Fibroblast of peridontal ligament (primary cell): ENCODE results near the gene GPN2.
"Not testable (repeated sequence)": the region's sequence is repeated elsewhere in the genome, so short reads cannot be mapped to it uniquely, and the experiment has no call there.

Source experiments
- DNase-seq: peaks from one replicate; pipeline ENCODE4 v3.0.0-alpha.2; 2010; ENCODE audit errors: extremely low read depth

Gene GPN2

DNA sequence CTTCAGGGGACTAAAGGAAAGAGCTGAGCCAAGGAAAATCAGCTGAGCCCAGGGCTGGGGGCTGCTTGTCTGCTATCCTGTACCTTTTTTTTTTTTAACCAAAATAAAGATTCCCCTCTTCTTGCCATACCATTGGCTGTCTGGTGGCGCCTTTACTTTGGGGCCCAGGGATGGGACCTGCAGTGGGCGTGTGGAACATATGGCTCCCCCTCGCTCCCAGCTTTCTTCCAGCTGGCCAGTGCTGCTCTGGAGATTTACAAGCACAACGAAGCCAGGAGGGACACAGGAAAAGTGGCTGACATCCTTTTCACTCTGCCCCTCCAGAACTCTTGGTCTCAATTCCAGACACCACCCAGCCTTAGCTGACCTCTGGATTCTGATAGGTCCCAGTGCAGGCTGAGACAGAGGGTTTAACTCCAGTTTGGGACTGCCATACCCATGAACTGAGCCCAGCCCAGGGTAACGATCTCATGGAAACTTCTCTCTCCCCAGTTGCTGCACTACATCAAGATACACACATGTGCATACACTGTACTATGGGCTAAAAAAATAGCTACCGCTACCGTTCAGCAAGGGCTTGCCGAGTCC is 32.5 kb downstream of the GPN2 start:
- no peak for DNase-seq

DNA sequence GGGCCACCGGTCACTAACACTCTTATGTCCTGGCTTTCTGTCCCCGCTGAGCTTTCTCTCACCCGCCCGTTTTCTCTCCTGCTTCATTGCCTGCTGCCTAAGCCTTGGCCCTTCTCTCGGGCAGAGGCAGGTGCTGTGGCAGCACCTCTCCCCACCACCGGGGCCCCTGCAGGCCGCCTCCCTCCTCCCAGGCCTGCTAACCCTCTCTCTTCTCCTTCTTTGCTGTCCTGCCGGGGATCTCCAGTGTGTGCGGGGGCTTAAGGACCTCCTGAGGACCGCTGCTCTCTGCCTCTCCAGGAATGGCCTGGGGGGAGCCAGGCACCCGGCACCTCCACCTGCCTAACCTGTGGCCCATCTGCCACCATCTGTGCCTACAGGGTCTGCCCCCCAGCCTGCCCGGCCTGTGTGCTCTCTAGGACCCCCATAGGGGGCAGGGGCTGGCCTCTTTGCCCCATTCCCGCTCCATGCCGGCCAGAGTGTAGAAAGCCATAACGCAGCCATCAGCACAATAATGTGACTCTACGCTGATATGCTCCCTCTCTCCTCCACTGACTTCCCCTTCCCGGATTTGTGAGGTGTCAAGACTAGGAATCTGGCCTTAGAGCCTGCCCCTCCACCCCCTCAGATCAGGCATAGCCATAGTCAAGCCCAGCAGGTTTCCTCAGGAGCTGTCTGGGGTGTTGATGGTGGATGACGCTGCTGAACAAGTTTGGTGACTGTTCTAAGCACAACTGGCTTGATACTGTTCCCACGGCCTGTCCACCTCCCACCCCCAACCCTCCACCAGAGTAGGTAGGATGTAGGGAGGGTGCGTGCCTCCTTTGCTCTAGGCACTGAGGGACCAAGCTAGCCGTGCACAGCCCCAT is 33.2 kb downstream of the GPN2 start:
- no peak for DNase-seq

DNA sequence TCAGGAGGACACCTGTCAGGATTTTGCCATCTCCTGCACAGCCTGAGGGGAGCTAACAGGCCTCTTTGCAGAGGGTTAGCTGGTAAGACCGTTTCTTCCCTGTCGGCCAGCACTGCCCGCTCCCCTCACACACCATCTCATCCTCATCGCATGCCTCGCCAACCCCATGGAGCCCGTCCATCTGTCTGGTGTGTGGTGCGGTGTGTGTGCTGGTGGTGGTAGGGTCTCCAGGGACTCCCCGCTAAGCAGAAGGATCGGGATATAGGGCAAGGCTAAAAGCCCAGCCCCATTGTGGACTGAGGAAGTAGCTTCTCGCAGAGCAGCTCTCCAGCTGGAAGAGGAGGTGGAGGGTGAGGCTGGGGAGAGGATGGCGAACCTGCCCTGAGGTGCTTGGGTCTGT is 33.9 kb downstream of the GPN2 start:
- DNase-seq: no peak

DNA sequence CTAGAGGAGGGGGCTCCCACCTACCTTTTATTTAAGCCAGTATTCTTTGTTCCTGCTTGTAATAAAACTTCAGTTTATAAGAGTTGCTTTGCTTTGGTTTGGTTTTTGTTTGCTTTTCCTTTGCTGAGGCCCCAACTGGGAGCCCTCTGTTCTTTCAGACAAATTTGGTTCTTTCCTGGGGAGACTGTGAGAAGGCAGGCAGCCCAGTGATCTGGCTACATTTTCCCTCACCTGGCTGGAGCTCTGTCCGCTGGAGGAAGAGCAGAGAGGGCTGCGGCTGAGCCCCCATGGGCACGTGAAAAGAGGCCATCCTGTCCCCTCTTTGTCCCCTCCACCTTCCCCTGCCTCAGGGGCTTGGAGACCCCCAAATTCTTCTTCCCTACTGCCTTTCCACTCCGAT is 34.4 kb downstream of the GPN2 start:
- DNase-seq: no peak

DNA sequence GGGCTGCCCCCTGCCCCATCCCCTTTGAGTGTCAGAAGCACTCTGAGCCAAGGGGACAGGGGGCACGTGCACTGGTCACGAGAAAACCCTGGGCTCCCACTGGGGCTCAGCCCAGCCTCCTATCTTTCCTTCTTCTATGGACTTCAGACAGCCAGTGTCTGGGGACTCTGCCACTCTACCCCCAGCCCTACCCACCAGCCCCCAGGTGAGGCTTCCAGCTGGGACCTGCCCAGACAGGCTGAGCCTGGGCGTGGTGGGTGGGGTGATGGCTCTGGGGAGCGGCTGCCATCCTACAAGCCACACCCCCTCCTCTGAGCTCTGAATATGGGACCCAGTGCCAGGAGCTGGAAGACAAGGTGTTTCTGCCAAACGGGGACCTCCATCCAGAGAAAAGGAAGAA is 35.2 kb downstream of the GPN2 start:
- no peak for DNase-seq

DNA sequence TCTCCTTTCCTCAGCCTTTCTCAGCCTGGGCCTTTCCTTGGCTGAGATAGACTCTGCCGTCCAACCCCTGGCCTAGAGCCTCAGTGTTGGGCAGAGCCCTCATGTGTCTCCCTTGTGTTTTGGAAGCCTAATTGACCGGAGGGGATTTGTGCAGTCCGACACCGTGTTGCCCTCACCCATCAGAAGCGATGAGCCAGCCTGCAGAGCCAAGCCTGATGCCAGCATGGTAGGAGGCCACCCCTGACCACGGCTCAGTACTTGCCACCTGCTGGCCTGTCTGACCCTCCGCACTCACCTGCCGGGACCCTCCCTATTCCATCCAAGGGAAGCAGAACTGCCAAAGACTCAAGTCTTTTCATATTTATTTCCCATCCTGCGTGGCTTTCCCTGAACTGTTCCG is 36.5 kb downstream of the GPN2 start:
- no peak for DNase-seq

DNA sequence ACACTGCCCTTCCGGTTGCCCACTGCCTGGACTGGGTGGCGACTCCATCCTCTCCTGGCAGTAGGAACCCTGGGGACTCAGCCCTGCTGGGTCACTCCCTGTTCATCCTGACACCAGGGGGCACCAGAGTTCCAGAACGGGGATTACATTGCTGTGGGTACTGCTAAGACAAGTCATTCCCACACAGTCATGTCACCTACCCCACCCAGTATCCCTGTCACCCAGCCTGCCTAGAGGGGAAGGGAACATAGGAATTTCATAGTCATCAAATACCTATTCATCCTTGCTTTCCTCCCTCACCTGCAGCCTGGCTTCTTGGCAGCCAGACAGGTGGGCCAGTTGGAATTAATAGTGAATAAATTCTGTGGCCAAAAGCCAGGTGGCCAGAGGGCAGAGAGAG is 36.9 kb downstream of the GPN2 start:
- DNase-seq: peak; percentile 77

DNA sequence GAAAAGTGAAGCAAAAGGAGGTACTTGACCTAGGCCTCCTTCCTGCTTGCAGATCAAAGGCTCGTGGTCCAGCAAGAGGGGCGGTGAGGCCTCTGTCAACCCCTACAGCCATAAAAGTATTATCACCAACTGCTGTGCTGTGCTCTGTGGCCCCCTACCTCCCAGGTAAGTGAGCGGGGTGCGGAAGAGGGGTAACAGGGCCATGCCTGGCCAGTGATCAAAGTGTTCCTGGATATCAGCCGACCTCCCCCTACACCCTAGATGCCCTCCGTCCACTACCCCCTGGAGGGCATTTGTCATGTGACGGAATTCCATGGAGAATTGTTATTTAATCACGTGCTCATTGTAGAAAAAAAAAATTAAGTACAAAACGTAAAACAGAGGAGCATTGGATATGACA is 37.4 kb downstream of the GPN2 start:
- no peak for DNase-seq

DNA sequence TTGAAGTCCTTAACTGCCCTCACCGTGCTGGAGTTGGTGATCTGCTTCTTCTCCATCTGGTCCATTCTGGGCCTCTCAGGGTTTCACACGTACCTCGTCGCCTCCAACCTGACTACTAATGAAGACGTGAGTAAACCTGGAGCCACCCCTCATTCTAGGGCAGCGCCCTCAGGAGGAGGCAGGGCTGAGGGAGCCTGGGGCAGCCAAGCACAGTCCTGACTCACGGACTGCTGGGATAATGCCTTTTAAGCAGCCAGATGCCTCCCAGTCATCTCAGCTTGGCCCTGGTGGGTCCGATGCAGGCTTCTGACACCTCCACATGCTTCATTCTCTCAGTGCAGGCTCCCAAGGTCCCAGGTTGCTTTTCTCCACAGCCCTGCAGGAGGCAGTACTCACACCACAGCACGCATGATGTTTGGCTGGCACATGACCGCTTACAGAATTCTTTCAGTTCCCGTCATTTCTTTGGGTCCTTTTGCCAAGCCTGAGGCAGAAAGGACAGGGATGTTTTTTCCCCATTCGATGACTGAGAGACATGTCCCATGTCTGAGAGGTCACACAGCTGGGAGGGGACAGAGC is 38.9 kb downstream of the GPN2 start:
- DNase-seq: no peak

DNA sequence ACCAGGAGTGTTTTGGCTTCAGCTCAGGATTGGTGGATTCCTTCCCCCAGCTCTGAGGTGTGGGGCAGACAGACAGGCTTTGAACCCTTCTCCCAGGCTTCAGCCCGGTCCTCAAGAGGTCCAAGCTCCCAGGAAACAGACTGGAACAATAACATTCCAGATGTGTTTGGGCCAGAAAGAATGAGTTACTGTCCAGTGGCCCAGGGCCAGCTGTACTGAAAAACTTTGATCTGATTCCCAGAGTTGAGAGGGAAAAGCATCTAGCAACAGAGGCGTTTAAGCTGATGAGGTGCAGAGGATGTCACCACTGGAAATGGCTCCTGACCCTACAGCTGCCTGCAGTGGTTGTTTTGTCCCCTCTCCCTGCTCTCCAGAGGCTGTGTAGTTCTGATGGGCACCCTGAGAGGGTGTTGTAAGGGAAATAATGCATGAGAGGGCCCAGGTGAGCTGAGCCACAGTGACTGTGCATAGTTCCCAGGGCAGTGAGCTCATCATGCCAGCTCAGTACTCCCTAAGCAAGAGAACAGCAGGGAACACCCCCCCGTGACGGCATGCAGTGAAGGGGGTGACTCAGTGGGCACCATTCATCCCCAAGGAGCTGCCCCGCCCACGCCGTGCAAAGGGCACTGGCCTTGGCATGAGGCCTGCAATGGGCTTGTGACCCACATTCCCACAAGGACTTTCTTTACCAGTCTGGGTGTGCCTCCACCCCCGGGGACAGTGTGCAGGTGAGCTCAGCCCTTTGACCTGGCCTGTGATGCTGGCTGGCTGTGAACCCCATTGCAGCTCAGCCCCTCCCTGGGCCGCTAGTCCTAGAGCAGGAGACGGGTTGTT is 40.9 kb downstream of the GPN2 start:
- peak; percentile 70 for DNase-seq

DNA sequence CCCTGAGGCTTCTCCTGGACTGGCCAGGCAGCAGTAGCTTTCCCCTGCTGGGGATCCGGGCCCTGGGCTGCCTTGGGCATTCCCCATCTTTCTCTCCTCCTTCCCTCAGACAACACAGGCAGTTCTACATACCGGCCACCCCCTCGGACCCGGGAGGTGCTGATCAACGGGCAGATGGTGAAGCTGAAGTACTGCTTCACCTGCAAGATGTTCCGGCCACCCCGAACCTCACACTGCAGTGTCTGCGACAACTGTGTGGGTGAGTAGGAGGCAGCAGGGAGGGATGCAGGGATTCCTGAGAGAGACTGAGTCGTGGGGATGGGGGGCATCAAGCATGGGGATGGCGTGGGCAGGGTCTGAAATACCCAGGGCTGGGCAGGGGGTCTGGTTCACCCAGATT is 41.6 kb downstream of the GPN2 start:
- DNase-seq: no peak

DNA sequence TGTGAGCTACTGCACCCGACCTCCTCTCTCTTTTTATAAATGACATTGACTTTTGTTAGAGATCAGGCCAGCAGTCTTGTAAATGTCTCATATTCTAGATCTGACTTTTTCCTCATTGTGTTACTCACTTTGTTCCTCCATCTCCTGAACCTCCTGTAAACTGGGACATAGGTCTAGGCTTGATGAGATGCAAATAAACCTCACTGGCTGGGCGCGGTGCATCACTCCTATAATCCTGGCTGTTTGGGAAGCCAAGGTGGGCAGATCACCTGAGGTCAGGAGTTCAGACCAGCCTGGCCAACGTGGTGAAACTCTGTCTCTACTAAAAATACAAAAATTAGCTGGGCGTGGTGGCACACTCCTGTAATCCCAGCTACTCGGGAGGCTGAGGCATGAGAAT is 42.3 kb downstream of the GPN2 start:
- DNase-seq: not testable (repeated sequence)

DNA sequence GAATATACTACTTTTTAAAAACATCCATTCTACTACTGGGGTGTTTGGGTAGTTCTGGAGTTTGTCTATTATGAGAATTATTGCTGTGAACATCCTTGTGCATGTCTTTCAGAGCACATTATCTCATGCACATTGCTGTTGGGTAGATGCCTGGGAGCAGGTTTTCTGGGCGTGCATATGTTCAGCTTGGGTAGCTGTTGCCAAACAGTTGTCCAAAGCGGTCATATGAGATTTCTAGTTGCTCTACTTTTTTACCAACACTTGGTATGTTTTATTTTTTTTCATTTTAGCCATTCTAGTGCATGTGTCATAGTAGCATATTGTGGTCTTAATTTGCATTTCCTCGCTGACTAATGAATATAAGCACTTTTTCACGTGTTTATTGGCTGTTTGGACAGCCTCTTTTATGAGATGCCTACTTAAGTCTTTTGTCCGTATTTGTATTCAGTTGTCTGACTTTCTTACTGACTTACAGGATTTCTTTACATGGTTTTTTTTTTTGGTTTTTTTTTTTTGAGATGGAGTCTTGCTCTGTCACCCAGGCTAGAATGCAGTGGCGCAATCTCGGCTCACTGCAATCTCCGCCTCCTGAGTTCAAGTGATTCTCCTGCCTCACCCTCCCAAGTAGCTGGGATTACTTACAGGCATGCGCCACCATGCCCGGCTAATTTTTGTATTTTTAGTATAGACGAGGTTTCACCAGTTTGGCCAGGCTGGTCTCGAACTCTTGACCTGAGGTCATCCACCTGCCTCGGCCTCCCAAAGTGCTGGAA is 45.5 kb downstream of the GPN2 start:
- no peak for DNase-seq

DNA sequence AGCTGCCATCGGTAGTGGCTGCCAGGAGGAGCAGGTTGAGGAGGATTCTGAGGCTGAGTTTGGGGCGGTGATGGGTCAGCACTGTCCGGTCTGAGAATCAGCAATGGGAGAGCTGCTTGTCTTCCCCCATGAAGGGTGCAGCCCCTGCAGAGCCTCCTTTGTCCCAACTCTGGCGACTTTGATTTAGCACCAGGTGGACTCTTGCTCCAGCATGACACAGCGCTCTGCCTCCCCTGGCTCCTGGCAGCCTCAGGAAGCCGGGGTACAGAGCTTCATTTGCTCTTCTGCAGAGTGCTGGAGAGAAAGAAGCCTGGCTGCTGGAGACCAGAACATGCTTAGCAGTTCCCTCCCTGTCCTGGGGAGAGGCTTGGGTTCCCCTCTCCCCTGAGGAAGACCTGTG is 50.3 kb downstream of the GPN2 start:
- no peak for DNase-seq

DNA sequence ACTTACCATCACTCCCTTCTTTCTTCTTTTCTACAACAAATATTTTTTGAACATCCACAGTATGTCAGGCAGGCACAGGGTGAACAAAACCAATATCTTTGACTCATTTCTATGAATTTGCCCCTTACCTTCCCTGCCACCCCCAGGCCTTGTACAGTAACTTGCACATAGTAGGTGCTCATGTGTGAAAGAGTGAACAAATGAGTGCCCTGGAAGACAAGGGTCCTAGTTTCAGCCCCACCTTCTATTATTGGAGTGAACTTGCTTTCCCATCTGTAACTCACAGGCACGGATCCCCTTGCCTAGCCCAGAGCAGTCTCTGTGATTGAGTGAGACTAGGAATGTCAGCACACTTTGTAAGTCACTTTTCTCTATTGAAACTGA is 50.8 kb downstream of the GPN2 start:
- no peak for DNase-seq

DNA sequence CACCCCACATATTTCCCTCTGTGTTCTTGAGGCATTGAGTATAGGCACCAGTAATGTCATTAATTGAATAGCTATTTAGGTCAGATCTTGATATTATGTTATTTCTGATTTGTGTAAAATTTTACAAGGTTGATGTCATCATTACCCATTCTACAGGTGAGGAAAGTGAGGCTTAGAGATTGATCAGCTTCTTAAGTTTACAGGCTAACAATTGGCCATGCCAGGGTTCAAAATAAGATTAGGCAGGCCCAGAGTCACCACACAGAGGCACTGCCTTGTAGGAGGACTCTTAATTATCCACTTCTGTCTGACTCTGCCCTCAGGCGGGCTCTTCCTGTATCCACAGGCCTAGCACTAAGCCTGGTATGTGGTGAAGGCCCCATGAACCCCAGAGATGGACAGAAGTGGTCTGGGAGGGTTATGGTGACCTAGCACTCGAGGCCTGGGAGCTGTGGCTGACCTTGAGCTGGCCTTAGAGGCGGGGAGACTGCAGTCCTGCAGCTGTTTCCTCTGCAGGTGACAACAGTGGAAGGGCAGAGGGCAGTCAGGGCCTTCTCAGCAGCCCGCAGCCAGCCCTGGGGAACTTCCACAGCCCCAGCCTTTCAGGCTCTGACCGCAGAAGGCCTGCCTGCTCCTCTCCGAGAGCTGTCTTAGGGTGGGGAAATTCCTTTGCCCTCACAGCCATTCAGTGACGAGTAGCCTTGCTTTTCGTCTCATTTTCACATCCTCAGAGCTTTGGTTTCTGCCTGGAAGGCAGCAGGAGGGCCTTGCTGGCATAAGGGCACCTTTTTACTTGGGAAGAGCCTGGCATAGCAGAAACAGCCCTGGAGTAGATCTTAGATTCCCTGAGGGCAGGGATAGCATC is 51.4 kb downstream of the GPN2 start:
- DNase-seq: no peak

DNA sequence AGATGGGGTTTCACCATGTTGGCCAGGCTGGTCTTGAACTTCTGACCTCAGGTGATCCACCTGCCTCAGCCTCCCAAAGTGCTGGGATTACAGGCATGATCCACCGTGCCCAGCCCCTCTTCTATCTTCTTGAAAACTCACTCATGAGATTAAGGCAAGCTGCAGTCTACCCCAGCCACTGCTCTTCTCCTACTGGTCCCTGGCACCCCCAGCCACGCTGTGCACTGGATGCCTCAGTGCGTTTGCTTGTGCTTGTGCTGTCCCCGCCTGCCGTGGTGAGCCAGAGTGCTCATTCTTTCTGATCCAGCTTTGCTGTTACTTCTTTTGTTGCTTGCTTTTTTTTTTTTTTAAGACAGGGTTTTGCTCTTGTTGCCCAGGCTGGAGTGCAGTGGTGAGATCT is 52.4 kb downstream of the GPN2 start:
- DNase-seq: not testable (repeated sequence)

DNA sequence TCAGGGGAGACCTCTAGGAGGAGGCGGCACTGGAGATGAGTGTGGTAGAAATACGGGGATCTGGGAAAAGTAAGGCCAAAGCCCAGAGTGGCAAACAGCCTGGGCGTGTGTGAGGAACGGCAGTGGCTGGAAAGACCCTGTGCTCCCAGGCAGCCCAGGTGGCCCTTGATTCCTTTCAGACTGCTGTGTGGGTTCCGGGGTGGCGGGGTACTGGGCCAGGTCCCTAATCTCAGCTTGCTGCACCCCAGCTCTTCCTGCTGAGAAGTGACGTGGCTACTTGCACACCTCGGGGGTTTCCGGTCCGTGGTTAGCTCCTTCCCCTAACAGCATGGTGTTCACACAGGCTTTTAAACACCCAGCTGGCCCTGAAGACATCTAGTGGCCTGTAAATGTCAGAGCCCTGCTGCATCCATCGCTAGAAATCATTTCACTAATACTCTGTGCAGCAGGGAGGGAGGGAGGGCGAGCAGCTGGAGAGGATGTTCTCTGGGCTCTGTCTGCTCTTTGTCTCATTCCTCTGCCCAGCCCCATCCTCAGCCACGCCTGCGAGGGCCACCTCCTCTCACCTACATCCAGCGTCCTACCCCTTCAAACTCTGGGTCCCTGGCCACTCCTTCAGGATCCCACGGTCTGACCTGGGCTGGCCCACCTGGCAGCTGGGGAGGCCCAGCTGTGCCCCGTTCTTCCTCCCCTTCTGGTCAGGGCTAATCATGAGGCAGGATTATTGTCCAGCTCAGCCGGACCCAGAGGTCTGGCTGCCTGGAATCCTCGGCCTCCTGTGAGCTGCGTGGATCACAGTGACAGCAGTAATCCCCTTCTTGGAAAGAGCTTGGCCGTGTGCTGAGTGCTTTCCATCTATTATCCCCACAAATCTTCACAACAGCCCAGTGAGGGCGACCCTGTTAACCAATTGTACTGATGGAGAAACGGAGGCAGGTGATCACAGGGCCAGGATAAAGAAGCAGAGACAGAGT is 56.4 kb downstream of the GPN2 start:
- DNase-seq: no peak

DNA sequence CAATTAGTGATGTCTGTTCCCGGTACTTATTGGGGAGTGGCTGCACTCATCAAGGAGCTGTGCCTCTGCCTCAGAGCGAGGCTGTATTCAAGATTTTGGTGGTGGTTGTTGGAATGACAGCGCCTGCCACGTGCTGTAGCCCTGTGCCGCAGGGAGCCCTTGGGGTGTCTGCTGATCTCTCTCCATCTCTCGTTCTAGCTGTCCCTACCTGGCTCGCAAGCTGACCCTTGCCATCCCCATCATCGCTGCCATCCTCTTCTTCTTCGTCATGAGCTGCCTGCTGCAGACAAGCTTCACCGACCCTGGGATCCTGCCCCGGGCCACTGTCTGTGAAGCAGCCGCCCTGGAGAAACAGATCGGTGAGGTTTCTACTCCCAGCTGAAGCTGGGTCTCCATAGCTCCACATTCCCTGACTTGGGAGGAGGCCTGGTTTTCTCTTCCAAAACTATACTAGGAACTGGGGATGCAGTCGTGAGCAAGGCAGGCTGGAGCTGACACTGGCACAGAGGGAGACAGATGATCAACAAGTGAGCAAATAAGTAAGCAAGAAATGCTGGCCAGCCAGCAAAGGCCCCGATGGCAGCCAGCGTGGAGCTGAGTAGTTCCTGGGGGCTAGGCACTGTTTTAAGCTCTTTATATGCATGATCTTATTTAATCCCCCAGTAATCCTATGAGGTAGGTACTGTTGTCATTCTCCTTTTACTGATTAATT is 57.7 kb downstream of the GPN2 start:
- DNase-seq: no peak
